GM19463 (cell line): ENCODE data around the gene OR2J3.
"Not testable (repeated sequence)": the region's sequence is repeated elsewhere in the genome, so short reads cannot be mapped to it uniquely, and the experiment has no call there.

ENCODE experiments used
- ATAC-seq: cut with Tn5 transposase; IDR thresholded peaks from one replicate; pipeline ENCODE4 v1.9.1; 2021; ENCODE audit warnings: mild to moderate bottlenecking, moderate library complexity; ENCODE audit not compliant: unreplicated experiment

Gene OR2J3

DNA sequence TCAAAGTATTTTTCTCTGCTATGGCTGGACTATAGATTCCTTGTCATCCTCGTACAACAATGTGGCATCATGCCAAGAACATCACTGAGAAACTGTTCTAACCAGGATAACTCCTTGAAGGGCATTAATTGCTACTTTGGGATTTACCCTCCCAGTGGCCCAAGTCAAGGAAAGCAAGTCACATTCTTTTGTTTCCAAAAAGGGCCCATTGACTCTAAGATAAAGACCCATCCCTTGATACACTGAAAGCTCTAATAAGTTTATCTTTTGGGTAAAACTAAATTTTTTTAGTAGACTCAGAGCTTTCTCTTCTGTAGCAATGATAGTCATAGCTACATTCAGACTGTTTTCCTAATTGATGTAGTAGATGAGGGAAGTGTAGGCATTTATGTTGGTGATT lies at the start of gene OR2J3:
Gene OR2J3 (plus strand): TSS at position 301 of the 400 bp plus-strand sequence. CDS start 3,833 bp downstream, outside the sequence.
- ATAC-seq, result no peak

- no peak for ATAC-seq
Measured at GRCh38 chr6:29071831-29072723, 35.8 kb upstream of the OR2J3 start.

DNA sequence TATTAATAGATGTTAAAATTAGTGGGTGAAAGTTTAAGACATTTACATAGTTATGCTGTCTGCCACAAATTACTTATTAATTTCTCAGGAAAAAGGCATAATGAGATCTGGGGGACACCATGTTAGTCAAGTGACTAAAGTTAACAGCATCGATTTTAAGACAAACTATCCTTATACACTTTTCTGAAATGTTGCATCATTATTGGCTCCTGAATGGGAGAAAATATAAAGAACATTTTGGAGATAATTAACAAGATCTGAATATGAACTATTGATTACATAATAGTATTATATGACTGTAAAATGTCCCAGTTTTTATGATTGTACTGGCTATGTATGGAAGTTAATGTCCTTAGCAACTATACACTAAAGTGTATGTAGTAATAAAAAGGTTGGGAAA lies 28.7 kb upstream of the OR2J3 start:
- ATAC-seq, result no peak

- ATAC-seq, result no peak
Measured at GRCh38 chr6:29081312-29081711, 26.5 kb upstream of the OR2J3 start.

GRCh38 chr6:29082457-29082856 lies 25.4 kb upstream of the OR2J3 start:
- ATAC-seq, result no peak

DNA sequence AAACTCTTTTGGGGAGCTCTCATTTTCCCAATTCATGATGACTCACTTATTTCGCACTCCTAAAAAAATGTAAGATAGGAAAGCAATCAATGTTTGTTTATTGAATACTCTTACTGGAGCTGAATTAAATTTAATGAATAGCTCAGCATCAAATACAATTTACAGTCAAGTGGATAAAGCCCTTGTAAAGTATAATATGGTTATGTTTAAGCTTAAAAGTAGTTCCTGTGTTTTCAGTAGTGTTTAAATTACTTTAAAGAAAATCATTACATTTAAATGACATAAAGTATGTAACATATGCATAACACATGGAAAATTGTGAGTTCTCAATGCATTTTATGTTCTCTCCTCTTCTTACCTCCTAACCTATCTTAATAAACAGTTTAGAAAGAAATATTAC lies 20.6 kb upstream of the OR2J3 start, which contains the start of gene OR2B3:
Gene OR2B3 (minus strand): TSS at position 101 of the 400 bp plus-strand sequence. CDS start 65 bp downstream, at position 36.
- ATAC-seq, result no peak

GRCh38 chr6:29092957-29093356 lies 14.9 kb upstream of the OR2J3 start:
- no peak for ATAC-seq

GRCh38 chr6:29097803-29098202 lies 10.1 kb upstream of the OR2J3 start:
- no peak for ATAC-seq

DNA sequence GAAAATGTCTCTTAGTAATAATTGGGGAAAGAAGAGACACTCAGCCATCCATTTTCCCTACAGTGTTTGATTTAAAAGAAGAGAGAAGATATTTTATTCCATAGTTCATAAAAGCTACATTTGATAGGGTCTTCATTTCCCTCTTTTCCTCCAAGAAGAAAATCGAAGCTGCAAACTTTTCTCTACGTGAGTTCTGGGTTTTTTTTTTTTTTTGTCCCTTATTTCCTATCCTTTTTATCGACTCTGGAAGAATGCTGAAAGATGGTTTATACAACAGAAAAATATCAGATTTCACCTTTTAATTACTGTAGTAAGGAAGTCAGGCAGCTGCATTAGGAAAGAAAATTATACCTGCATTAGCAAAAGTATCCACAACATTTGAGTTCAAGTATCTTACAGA lies 8.7 kb upstream of the OR2J3 start, which contains the start of gene OR2J1:
Gene OR2J1 (plus strand): TSS at position 301 of the 400 bp plus-strand sequence. CDS start 1,453 bp downstream, outside the sequence.
- no peak for ATAC-seq

DNA sequence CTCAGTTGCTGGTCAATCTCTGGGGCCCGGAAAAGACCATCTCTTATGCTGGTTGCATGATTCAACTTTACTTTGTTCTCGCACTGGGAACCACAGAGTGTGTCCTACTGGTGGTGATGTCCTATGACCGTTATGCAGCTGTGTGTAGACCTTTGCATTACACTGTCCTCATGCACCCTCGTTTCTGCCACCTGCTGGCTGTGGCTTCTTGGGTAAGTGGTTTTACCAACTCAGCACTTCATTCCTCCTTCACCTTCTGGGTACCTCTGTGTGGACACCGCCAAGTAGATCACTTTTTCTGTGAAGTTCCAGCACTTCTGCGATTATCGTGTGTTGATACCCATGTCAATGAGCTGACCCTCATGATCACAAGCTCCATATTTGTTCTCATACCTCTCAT lies 4.3 kb downstream of the OR2J3 start:
- ATAC-seq, result no peak

- not testable (repeated sequence) for ATAC-seq
Measured at GRCh38 chr6:29114964-29115363, 7.1 kb downstream of the OR2J3 start.

DNA sequence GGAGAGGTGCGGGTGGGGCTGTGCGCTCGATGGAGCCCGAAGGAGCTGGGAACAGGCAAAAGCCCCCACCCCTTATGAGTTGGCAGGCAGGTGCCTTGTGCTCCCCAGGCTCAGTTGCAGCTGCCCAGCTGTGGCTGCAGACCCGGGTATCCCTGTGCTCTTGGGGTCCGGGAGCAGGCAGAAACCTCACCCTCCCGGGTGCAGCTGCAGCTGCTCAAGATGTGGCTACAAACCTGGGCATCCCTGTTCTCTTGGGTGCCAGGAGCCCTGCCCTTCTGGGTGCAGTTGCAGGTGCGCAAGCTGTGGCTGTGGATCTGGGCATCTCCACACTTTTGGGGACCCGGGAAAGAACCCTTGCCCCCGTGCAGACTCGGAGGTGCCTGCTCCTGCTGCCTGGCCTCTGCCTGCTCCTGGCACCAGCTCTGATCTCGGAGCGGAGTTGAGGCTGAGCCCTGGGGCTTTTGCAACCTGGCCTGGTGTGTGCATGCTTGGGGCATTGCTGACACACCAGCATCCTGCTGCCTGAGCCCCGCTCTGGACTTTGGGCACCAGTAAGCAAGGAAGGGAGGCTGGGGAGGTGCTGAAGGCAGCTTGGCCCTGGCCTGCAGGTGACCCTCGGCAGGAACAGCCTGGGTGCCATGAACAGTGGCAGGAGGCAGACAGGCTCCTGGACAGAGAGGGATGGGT lies 21.6 kb downstream of the OR2J3 start:
- no peak for ATAC-seq

GRCh38 chr6:29130644-29131043 lies 22.8 kb downstream of the OR2J3 start:
- no peak for ATAC-seq

DNA sequence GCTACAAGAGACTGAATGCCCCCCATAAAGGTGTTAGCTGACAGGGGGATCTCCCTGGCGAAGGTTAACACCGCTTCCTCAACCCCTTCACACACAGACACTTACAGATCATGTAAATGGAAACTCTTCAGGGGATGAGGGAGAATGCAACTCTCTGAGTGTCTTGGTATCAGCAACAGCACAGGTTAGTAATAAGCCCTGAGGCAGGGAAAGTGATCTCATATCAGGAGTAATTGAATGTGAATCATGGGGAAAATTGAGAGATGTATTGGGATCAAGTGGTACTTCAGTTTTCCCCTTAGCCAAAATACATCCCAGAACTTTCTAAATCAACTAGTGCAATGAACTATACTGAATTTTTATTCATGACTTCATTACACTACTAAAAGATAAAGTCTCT lies 23.8 kb downstream of the OR2J3 start:
- no peak for ATAC-seq

DNA sequence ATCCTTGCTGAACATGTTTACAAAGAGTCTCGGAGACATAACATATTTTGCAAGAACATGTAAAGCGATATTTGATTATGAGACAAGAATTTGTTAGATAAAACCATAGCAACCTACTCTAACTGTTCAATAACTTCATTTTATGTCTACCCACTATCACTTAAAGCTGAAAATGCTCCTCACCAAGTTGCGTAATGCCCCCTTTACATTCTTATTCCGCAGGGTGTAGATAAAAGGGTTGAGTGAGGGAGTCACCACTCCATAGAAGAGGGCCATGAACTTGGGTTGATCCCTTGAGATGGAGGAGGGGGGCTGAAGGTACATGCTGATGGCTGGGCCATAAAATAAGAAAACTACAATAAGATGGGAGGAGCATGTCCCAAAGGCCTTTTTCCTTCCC lies 29.9 kb downstream of the OR2J3 start:
- no peak for ATAC-seq

DNA sequence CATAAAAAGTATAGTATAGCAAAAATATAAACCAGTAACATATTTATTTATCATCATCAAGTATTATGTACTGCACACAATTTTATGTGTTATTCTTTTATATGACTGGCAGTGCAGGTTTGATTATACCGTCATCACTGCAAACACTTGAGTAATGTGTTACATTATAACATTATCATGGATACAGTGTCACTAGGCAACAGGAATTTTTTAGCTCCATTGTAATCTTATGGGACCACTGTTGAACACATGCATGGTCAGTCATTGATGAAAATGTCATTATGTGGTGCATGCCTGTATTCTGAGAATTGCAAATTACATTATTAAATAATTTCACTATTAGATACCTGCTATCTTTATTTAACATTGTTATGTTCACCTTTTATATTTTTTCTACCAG lies 33.7 kb downstream of the OR2J3 start:
- ATAC-seq, result no peak

DNA sequence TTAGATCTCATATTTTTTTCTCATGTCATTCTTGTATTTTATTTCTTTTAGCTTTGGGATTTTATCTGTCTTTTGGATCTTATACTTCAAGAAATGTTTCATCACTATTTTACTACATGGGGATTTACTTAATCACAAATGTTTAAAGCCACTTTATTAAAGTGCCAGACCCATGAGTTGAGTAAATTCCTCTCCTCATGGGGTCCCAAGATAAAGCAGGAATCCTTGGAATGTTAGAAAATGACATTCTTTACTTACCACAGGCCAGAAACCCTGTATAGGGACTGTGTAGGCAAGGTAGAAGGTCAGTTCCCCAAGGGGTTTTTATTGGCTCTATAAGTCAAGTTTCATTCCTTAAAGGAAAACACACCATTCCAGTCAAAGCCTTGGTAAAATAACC lies 34.5 kb downstream of the OR2J3 start:
- ATAC-seq, result no peak

GRCh38 chr6:29146179-29146578 lies 38.3 kb downstream of the OR2J3 start:
- no peak for ATAC-seq

GRCh38 chr6:29147074-29147473 lies 39.2 kb downstream of the OR2J3 start:
- no peak for ATAC-seq

- not testable (repeated sequence) for ATAC-seq
Measured at GRCh38 chr6:29149444-29149843, 41.6 kb downstream of the OR2J3 start.

DNA sequence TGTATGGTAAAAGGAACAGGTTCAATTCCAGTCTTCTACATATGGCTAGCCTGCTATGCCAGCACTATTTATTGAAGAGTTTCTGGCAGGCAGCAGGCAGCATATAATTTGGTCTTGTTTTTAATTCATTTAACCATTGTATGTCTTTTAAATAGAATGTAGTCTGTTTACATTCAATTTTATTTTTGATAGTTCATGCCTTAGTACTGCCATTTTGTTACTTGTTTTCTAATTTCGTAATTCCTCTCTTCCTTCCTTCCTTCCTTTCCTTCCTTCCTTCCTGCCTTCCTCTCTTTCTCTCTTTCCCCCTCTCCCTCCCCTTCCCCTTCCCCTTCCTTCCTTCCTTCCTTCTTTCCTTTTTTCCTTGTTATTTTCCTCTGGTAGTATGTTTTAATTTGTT lies 45.2 kb downstream of the OR2J3 start:
- no peak for ATAC-seq

DNA sequence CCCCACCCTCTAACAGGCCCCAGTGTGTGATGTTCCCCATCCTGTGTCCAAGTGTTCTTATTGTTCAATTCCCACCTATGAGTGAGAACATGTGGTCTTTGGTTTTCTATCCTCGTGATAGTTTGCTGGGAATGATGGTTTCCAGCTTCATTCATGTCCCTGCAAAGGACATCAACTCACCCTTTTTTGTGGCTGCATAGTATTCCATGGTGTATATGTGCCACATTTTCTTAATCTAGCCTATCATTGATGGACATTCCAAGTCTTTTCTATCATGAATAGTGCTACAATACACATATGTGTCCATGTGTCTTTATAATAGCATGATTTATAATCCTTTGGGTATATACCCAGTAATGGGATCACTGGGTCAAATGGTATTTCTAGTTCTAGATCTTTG lies 47.3 kb downstream of the OR2J3 start:
- ATAC-seq, result not testable (repeated sequence)
